Nephron progenitor cell (in vitro differentiated cells): ENCODE measurements around the gene HIRA.
A peak's percentile ranks its signal among the peaks of the same experiment; 100 is the strongest.

Experiments used
- DNase-seq: peaks from one replicate; pipeline ENCODE4 v3.0.0; 2021
- H3K27ac Mint-ChIP-seq: 2 replicates; pipeline ENCODE4 v1.8.0; 2021; ENCODE audit warnings: mild to moderate bottlenecking, moderate library complexity, mixed read lengths
- H3K27me3 Mint-ChIP-seq: 2 replicates; pipeline ENCODE4 v1.8.0; 2021; ENCODE audit warnings: mild to moderate bottlenecking, low read depth, mixed read lengths; ENCODE audit not compliant: poor library complexity
- H3K36me3 Mint-ChIP-seq: 2 replicates; pipeline ENCODE4 v1.8.0; 2021; ENCODE audit warnings: low read depth, mixed read lengths
- H3K4me1 Mint-ChIP-seq: 2 replicates; pipeline ENCODE4 v1.8.0; 2021; ENCODE audit warnings: mixed read lengths
- H3K4me3 Mint-ChIP-seq: 2 replicates; pipeline ENCODE4 v1.8.0; 2021; ENCODE audit warnings: mild to moderate bottlenecking, moderate library complexity, mixed read lengths
- H3K9me3 Mint-ChIP-seq: 2 replicates; pipeline ENCODE4 v1.8.0; 2021; ENCODE audit warnings: mild to moderate bottlenecking, moderate library complexity, mixed read lengths
- CTCF ChIP-seq: fragments of 200-600 bp; sonication (generic); IDR thresholded peaks from 2 replicates; pipeline ENCODE4 v1.5.0; 2021; ENCODE audit warnings: antibody characterized with exemption

Gene HIRA

GRCh38 chr22:19398206-19398605 lies 33.3 kb downstream of the HIRA start:
- H3K4me3 Mint-ChIP-seq, result no peak overlapping the region
- DNase-seq, result no peak
- peaks cover 2% of the 10 kb centered on the region for H3K27me3 Mint-ChIP-seq
- no peaks in the 10 kb centered on the region for H3K4me1 Mint-ChIP-seq
- no peak overlapping the region for H3K27ac Mint-ChIP-seq
- no peak for TF ChIP-seq CTCF
- H3K36me3 Mint-ChIP-seq, result peaks cover 42% of the 10 kb centered on the region
- no peaks in the 10 kb centered on the region for H3K9me3 Mint-ChIP-seq

- peaks cover 42% of the 10 kb centered on the region for H3K36me3 Mint-ChIP-seq
- DNase-seq, result no peak
- H3K4me3 Mint-ChIP-seq, result no peak overlapping the region
- TF ChIP-seq CTCF, result no peak
- no peaks in the 10 kb centered on the region for H3K4me1 Mint-ChIP-seq
- no peaks in the 10 kb centered on the region for H3K9me3 Mint-ChIP-seq
- H3K27me3 Mint-ChIP-seq, result peaks cover 2% of the 10 kb centered on the region
- H3K27ac Mint-ChIP-seq, result no peak overlapping the region
Measured at GRCh38 chr22:19397734-19398104, 33.8 kb downstream of the HIRA start.

- H3K9me3 Mint-ChIP-seq, result no peaks in the 10 kb centered on the region
- H3K36me3 Mint-ChIP-seq, result peaks cover 42% of the 10 kb centered on the region
- H3K27ac Mint-ChIP-seq, result no peak overlapping the region
- H3K27me3 Mint-ChIP-seq, result peaks cover 2% of the 10 kb centered on the region
- no peak overlapping the region for H3K4me3 Mint-ChIP-seq
- no peaks in the 10 kb centered on the region for H3K4me1 Mint-ChIP-seq
- no peak for TF ChIP-seq CTCF
- DNase-seq, result no peak
Measured at GRCh38 chr22:19396934-19397733, 34.4 kb downstream of the HIRA start.

- Mint-ChIP-seq H3K9me3 (no peaks in the 10 kb centered on the region), H3K27me3 (peaks cover 2% of the 10 kb centered on the region), H3K27ac (no peak overlapping the region), H3K4me1 (no peaks in the 10 kb centered on the region), H3K36me3 (peaks cover 36% of the 10 kb centered on the region), H3K4me3 (no peak overlapping the region)
- DNase-seq, result no peak
- no peak for TF ChIP-seq CTCF
Measured at GRCh38 chr22:19396561-19396933, 35.0 kb downstream of the HIRA start.

GRCh38 chr22:19395276-19395675 lies 36.3 kb downstream of the HIRA start:
- no peak for TF ChIP-seq CTCF
- H3K4me1 Mint-ChIP-seq, result no peaks in the 10 kb centered on the region
- peak overlapping the region; percentile 18 for H3K27ac Mint-ChIP-seq
- H3K27me3 Mint-ChIP-seq, result no peaks in the 10 kb centered on the region
- H3K4me3 Mint-ChIP-seq, result no peak overlapping the region
- peaks cover 35% of the 10 kb centered on the region for H3K36me3 Mint-ChIP-seq
- no peaks in the 10 kb centered on the region for H3K9me3 Mint-ChIP-seq
- DNase-seq, result no peak
